Measurements from ENCODE around the gene NOD2.

GRCh38 chr16:50646345-50646744 lies 47.1 kb upstream of the NOD2 start:
- TF ChIP-seq CTCF (IDR thresholded peaks at IDR 0.05; ENCODE audit: low read depth, low read length, missing input control), result no peak
- no peak for TF ChIP-seq TAF1 (conservative IDR thresholded peaks at IDR 0.05)
- TF ChIP-seq RAD21 (IDR thresholded peaks at IDR 0.05), result no peak
- TF ChIP-seq GABPA (IDR thresholded peaks at IDR 0.05 in 1 of 2, conservative IDR thresholded peaks at IDR 0.05 in 1 of 2), result no peak
- TF ChIP-seq, protein P1, sequence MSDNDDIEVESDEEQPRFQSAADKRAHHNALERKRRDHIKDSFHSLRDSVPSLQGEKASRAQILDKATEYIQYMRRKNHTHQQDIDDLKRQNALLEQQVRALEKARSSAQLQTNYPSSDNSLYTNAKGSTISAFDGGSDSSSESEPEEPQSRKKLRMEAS (IDR thresholded peaks at IDR 0.05), result no peak
- TF ChIP-seq EGR1 (IDR thresholded peaks at IDR 0.05; ENCODE audit: low read depth in 2 of 2), result no peak
- no peak for TF ChIP-seq JUND (IDR thresholded peaks at IDR 0.05)
- TF ChIP-seq RXRA (IDR thresholded peaks at IDR 0.05), result no peak

All from liver (tissue), 3 donors.